Hepatocyte (in vitro differentiated cells): Measurements from ENCODE around the gene RSU1.

Experiments
- EZH2 ChIP-seq: fragments of 200-600 bp; sonication (generic); IDR thresholded peaks from 2 replicates; pipeline ENCODE4 v1.6.1; 2016; ENCODE audit warnings: antibody characterized with exemption, mild to moderate bottlenecking, borderline replicate concordance
- TF ChIP-seq, protein P1 (sequence below): fragments of 200-600 bp; sonication (generic); IDR thresholded peaks from 2 replicates; pipeline ENCODE4 v1.5.1; 2016; ENCODE audit warnings: antibody characterized with exemption, mild to moderate bottlenecking; ENCODE audit not compliant: poor library complexity

DNA sequence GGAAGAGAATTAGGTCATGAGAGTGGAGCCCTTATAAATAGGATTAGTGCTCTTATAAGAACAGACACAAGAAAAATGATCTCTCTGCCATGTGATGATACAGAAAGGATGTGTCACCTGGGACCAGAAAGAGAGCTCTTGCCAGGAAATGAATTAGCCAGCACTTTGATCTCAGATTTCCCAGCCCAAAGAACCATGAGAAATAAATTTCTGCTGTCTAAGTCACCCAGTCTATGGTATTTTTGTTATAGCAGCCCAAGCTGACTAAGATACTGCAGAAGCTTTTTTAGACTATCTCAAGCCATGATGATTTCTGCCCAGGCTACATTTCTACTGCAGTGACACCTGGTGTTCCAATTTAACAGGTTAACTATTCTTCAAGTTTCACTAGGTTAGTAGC lies 84.8 kb downstream of the RSU1 start:
- TF ChIP-seq, protein P1, sequence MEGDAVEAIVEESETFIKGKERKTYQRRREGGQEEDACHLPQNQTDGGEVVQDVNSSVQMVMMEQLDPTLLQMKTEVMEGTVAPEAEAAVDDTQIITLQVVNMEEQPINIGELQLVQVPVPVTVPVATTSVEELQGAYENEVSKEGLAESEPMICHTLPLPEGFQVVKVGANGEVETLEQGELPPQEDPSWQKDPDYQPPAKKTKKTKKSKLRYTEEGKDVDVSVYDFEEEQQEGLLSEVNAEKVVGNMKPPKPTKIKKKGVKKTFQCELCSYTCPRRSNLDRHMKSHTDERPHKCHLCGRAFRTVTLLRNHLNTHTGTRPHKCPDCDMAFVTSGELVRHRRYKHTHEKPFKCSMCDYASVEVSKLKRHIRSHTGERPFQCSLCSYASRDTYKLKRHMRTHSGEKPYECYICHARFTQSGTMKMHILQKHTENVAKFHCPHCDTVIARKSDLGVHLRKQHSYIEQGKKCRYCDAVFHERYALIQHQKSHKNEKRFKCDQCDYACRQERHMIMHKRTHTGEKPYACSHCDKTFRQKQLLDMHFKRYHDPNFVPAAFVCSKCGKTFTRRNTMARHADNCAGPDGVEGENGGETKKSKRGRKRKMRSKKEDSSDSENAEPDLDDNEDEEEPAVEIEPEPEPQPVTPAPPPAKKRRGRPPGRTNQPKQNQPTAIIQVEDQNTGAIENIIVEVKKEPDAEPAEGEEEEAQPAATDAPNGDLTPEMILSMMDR, result no peak
- no peak for TF ChIP-seq EZH2
